ENCODE results near the gene HK2. TPM values are rescaled to one million over a fixed set of nuclear protein-coding genes. Genes with fewer than 3 reads are reported as not detected.

HK2 gene
- total RNA-seq, 1 donor from 2014 or later: 19.0 TPM

DNA sequence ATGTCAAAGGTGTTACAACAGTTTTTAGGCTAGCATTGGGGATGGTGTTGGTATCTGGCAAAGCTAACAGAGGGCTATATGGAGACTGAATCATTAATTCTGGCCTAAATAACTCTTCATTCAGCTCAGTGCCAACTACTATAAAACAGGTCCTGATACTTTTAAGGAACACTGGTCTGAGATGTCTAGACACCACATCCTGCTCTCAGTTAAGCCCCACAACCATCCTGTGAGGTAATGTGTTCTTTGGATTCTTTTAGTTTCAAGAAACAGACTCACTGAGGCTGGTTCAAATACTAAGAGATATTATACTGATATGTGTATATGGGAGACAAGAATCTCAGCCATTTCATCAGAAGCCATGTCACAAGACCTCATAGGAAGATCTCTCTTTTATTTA, 14.2 kb upstream of the HK2 start:
- H3K27ac ChIP-seq (replicated peaks): no peak overlapping the region
- H3K27me3 ChIP-seq (ENCODE audit: low read depth): no peaks in the 10 kb centered on the region
- no peak for DNase-seq
- peaks cover 5% of the 10 kb centered on the region for H3K4me1 ChIP-seq
- H3K36me3 ChIP-seq: no peaks in the 10 kb centered on the region
- no peak overlapping the region for H3K4me3 ChIP-seq
- H3K9me3 ChIP-seq (replicated peaks): no peaks in the 10 kb centered on the region
- TF ChIP-seq, protein P1, sequence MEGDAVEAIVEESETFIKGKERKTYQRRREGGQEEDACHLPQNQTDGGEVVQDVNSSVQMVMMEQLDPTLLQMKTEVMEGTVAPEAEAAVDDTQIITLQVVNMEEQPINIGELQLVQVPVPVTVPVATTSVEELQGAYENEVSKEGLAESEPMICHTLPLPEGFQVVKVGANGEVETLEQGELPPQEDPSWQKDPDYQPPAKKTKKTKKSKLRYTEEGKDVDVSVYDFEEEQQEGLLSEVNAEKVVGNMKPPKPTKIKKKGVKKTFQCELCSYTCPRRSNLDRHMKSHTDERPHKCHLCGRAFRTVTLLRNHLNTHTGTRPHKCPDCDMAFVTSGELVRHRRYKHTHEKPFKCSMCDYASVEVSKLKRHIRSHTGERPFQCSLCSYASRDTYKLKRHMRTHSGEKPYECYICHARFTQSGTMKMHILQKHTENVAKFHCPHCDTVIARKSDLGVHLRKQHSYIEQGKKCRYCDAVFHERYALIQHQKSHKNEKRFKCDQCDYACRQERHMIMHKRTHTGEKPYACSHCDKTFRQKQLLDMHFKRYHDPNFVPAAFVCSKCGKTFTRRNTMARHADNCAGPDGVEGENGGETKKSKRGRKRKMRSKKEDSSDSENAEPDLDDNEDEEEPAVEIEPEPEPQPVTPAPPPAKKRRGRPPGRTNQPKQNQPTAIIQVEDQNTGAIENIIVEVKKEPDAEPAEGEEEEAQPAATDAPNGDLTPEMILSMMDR (IDR thresholded peaks at IDR 0.05; ENCODE audit: borderline replicate concordance): no peak
- intact Hi-C loops (cut with micrococcal nuclease): no loop called here

DNA sequence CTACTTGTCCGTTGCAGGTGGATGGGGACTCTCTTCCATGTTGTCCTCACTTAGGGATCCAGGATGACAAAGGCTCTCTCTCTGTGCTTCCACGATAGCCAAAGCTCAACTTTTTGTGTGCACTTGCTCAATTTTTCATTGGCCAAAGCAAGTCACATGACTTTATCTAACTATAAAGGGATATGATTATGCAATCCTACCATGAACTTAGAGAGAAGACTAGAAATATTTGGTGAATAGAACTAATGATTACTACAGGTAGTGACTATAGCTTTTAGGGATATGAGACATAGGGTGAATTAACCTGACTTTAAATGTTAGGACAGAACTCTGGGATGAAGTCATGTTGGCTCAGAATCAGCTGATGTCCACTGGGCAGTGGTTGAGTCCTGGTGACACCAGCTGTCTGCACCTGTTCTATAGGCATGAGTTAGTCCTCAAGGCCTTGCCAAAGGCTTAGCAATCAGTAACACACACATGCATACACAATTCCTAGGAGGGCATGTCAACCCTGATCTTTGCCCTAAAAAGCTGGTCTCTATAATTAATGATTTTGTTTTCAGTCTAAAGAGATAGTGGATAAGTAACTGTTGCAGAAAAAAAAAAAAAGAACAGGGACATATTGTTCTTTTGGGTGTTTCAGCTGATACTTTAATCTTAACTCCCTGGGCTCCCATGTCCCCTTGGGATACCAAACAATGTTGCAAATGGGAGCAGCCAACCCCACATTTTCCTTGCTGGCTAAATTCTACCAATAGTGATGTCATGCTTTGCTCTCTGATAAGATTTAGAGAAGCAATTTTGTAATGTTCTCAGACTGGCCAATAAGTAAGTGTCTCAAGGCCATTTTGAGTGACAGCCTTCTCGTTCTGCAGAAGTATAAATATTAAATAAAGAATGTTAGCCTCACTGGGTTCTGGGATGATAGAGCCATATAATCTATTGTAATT, 12.5 kb upstream of the HK2 start:
- Histone ChIP-seq H3K36me3 (no peaks in the 10 kb centered on the region), H3K27me3 (ENCODE audit: low read depth) (no peaks in the 10 kb centered on the region), H3K4me1 (peaks cover 5% of the 10 kb centered on the region), H3K9me3 (replicated peaks) (no peaks in the 10 kb centered on the region), H3K4me3 (no peak overlapping the region), H3K27ac (replicated peaks) (no peak overlapping the region)
- no peak for DNase-seq
- TF ChIP-seq, protein P1 (IDR thresholded peaks at IDR 0.05; ENCODE audit: borderline replicate concordance): no peak
- intact Hi-C loops (cut with micrococcal nuclease): no loop called here

DNA sequence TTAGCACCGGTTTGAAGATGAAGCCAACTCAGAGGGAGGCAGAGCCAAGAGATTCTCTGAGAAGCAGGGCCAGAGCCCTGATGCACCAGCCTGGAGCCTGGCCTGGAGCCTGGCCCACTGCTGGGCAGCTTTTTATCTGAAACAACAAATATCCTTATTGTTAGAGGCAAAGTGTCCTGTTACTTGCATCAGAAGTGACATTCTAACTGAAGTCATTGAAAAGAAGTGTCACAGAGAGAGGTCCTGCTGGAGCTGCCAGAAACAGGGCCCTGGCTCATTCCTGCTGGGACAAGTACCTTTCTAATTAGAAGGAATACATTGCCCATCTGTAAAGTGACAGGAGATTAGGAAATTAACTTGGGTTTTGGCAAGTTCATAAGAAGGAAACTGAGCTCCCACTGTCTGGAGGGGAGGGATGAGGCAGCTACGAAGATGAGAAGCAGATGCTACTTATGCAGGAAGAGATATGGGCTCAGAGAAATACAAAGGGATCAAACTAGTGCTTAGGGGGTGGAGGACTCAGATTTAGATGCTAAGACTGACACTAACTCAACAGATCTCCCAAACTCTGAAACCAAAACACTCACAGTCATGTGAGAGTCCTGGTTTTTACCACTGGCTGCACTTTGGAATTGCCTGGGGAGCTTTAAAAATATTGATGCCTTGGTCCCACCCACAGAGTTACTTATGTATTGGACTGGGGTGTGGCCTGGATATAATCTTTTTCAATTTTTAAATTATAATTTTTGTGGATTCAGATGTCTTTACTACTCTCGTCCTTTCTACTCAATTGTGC, 11.0 kb upstream of the HK2 start:
- DNase-seq: no peak
- H3K27ac ChIP-seq (replicated peaks): no peak overlapping the region
- H3K27me3 ChIP-seq (ENCODE audit: low read depth): no peaks in the 10 kb centered on the region
- H3K9me3 ChIP-seq (replicated peaks): no peaks in the 10 kb centered on the region
- H3K36me3 ChIP-seq: no peaks in the 10 kb centered on the region
- no peak overlapping the region for H3K4me3 ChIP-seq
- peaks cover 5% of the 10 kb centered on the region for H3K4me1 ChIP-seq
- intact Hi-C loops (cut with micrococcal nuclease): no loop called here
- TF ChIP-seq, protein P1 (IDR thresholded peaks at IDR 0.05; ENCODE audit: borderline replicate concordance): no peak

DNA sequence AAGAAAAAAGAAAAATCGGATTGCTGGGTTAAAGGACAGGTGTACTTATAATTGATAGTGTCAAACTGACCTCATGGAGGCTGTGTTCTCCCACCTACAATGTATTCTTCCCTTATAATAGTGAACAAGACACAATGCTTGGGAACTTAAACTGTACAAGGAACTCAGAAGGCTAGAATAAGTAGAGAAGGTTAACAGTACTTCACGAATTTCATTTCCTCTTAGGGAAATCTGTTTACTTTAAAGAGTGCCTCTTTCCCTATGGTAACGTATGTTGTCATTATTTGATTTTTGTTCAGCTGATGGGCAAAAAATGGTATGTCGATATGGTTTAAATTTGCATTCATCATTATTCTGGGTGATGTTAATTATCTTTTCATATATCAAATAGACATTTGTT, 9.2 kb upstream of the HK2 start:
- Histone ChIP-seq H3K4me1 (peaks cover 5% of the 10 kb centered on the region), H3K4me3 (no peak overlapping the region), H3K27ac (replicated peaks) (no peak overlapping the region), H3K36me3 (no peaks in the 10 kb centered on the region), H3K9me3 (replicated peaks) (no peaks in the 10 kb centered on the region), H3K27me3 (ENCODE audit: low read depth) (no peaks in the 10 kb centered on the region)
- intact Hi-C loops (cut with micrococcal nuclease): no loop called here
- TF ChIP-seq, protein P1 (IDR thresholded peaks at IDR 0.05; ENCODE audit: borderline replicate concordance): no peak
- no peak for DNase-seq

DNA sequence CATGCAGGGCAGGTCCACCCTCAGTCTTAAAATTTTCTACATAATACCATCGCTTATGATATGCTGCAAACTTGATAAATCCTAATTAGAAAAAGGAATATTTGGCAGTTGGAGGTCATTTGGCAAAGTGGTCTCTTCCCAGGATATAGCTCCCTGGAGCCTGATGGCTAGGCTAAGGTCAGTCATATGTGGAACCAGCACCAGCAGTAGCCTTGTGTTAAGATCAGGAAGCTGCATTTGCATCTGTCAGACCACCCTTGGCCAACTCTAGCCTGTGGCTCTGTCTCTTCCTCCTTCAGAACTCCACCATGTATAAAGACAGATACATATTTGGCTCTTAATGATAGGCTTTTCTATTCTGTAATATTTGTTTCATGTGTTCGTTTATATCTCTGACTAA, 5.4 kb upstream of the HK2 start:
- no peaks in the 10 kb centered on the region for H3K36me3 ChIP-seq
- H3K27me3 ChIP-seq (ENCODE audit: low read depth): peaks cover 10% of the 10 kb centered on the region
- intact Hi-C loops (cut with micrococcal nuclease): no loop called here
- no peak overlapping the region for H3K4me3 ChIP-seq
- H3K4me1 ChIP-seq: peaks cover 4% of the 10 kb centered on the region
- no peak for DNase-seq
- TF ChIP-seq, protein P1 (IDR thresholded peaks at IDR 0.05; ENCODE audit: borderline replicate concordance): no peak
- no peaks in the 10 kb centered on the region for H3K9me3 ChIP-seq (replicated peaks)
- H3K27ac ChIP-seq (replicated peaks): no peak overlapping the region
